NOMO-1 (cell line): Measurements from ENCODE around the gene TMEM121B.

Experiments
- DNase-seq, 2 experiments: peaks; one replicate each; lab custom pipeline; 2025; ENCODE audit not compliant: unreplicated experiment in 2 of 2; lab: John Stamatoyannopoulos, UW

The TMEM121B gene

DNA sequence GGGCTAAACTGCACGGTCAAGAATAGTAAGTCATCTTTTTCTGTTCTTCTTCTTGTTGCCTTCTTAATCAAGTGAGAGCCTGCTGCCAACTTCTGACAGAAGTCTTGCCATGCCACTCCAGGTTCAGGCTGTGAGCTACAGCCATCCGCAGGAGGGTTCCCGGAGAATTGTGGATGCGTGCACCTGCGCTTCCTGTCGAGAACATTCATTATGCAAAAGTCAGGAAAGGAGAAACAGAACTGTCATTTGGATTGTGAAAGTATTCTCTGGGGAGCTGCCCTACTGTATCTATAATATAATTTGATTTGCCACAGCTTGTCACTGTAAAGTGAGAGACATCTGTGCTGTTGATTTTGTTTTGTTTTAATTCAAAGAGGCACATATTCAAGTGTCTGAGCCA, 24.1 kb downstream of the TMEM121B start:
- DNase-seq, result peak in 1 of 2 experiments; percentile 13

- no peak for DNase-seq
Observed at GRCh38 chr22:17096071-17096470, 25.1 kb downstream of the TMEM121B start.

DNA sequence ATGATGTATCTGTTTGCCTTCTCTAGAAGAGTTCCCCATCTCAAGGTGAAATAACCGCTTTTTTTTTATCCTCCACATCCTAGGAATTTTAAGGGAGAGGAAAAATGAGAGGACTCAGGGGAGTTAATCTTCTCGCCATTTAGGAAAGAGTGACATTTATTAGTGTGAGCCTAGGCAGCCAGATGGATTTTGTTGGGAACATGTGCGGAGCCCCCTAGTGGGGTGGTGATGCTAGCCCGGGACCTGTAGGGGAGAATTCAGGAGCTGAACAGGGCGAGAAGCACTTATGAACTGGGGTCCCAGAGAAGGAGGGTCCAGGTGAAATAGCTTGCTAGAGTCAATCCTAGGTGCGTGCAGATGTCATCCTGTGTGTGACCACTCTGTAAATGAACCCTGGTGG, 25.6 kb downstream of the TMEM121B start:
- no peak for DNase-seq

DNA sequence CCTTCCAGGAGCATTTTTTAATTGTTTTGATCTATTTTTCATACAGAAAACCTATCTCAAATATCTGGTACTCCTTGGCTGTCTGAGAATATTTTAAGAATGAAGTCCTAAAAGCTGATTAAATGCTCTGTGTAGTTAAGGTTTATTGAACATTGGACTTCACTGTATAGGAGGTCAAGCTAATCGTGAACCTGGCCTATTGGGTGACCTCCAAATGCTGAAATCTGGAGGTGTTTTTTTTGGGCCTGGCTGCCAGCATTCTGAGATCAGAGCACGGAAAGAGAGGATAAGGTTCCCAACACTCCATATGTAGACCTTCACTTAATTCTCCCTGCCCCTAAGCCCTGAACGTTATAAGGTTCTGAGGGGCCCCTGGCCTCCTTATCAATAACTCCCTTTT, 28.1 kb downstream of the TMEM121B start:
- no peak for DNase-seq

DNA sequence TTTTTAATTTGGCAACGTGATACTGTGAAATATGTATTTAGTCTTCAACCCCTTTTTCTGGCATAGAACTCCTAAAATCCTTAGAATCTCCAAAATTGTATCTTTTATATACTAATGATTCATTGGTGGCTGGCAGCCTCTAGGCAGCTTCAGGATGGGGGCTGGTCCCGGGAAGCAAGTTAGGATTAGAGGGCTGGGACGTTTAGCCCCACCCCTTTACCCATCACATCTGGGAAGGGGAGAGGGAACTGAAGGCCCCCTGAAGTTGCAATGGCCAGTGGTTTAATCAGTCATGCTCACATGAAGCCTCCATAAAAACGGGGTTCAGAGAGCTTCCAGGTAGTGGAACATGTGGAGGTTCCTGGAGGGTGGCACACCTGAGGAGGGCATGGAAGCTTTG, 29.3 kb downstream of the TMEM121B start:
- DNase-seq, result no peak

- DNase-seq, result no peak
Observed at GRCh38 chr22:17090550-17090949, 30.6 kb downstream of the TMEM121B start.

GRCh38 chr22:17087498-17088131, 33.5 kb downstream of the TMEM121B start:
- peak; percentile 58 to 82 for DNase-seq

- DNase-seq, result peak in 1 of 2 experiments; percentile 18
Observed at GRCh38 chr22:17086788-17087497, 34.2 kb downstream of the TMEM121B start.

GRCh38 chr22:17086296-17086695, 34.9 kb downstream of the TMEM121B start:
- DNase-seq, result peak; percentile 56 to 66

- DNase-seq, result no peak
Observed at GRCh38 chr22:17085277-17086181, 35.6 kb downstream of the TMEM121B start.

DNA sequence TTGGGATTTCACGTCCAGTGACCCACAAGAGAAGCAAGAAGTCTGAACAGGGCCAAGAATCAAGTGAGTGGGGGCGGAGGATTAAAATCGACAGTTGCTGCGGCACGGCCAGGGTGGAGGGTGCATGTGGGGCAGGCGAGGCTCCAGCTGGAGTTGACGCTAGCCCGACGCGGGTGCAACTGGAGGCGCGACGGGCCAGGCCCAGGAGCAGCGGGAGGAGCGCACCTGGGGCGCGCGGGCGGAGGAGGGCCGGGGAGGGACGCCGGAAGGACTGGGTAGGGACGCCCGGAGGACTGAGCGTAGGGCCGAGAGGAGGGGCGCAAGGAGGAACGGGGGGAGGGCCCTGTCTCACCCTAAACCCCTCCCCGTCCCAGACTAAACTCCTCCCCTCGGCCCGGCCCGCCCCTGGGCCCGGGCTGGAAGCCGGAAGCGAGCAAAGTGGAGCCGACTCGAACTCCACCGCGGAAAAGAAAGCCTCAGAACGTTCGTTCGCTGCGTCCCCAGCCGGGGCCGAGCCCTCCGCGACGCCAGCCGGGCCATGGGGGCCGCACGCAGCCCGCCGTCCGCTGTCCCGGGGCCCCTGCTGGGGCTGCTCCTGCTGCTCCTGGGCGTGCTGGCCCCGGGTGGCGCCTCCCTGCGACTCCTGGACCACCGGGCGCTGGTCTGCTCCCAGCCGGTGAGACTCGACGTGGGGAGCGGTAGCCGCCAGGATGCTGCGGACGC, 36.4 kb downstream of the TMEM121B start, which contains the start of gene IL17RA:
TSS of gene IL17RA (plus strand) at position 447 of the 723 bp plus-strand sequence. CDS start at position 539, 92 bp downstream.
- peak; percentile 86 to 94 for DNase-seq

- no peak for DNase-seq
Observed at GRCh38 chr22:17083811-17084441, 37.2 kb downstream of the TMEM121B start.

DNA sequence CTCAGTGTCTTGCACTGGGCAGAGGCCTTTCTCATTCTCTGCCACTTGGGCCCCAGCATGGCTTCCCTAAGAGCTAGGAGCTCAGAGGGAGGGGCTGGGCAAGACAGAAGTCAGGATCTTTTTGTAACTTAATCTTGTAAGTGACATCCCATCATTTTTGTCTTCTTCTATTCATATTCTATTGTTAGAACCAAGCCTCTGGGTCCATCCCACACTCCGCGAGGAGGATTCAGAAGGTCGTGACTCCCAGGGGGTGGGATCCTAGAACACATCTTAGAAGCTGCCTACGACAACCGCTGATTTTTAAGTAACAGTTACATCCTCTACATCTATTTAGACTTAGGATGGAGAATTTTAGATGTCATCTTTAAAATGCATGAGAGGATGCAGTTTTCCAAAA, 37.9 kb downstream of the TMEM121B start:
- no peak for DNase-seq

DNA sequence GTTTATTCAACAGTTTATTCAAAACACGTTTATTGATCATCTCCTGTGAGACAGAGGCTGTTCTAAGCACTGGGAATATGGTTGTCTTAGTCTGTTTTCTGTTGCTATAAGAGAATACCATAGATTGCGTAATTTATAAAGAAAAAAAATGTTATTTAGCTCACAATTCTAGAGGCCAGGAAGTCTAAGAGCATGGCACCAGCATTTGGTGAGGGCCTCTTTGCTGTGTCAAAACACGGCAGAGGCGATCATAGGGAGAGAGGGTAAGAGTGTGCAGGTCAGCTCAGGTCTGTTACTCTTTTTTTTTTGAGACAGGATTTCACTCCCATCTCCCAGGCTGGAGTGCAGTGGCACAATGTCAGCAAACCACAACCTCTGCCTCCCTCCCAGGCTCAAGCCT, 41.6 kb downstream of the TMEM121B start:
- DNase-seq, result no peak

DNA sequence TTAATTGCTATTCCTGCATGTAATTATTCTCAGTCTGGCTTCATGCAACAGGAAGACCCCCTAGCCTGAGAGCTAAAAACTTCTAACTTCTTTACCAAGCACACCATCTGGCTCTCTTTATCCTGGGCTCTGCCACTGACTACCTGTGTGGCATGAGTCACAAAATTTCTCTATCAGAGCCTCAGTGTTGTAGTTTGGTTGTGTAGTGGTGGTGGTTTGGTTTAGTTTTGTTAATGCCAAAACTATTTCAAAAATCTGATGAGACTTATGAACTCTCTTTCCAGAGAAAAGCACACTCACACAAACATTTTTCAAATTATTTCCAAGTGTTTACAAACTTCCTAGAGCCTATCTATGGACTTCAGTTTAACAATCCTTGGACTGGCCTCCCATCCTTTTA, 43.9 kb downstream of the TMEM121B start:
- DNase-seq, result no peak

- DNase-seq, result no peak
Observed at GRCh38 chr22:17074648-17075002, 46.5 kb downstream of the TMEM121B start.

GRCh38 chr22:17072877-17073276, 48.3 kb downstream of the TMEM121B start:
- DNase-seq, result no peak
